GM23338 (cell line): ENCODE results near the gene PCBP3. TPM values are rescaled to one million over a fixed set of nuclear protein-coding genes. Genes with fewer than 3 reads are reported as not detected.

ENCODE experiments used
- CREB1 ChIP-seq: fragments of 250-450 bp; sonication (Bioruptor Pico); IDR thresholded peaks from 2 replicates; pipeline ENCODE4 v1.5.0; 2020; ENCODE audit warnings: low read depth, mild to moderate bottlenecking, moderate library complexity
- EZH2 ChIP-seq: fragments of 200-600 bp; sonication (generic); IDR thresholded peaks from one replicate; pipeline ENCODE4 v1.8.0; 2017; ENCODE audit warnings: antibody characterized with exemption, mild to moderate bottlenecking, low read depth; ENCODE audit not compliant: unreplicated experiment
- EZH2phosphoT487 ChIP-seq: fragments of 200-600 bp; sonication (generic); IDR thresholded peaks from one replicate; pipeline ENCODE4 v1.8.1; 2018; ENCODE audit warnings: antibody characterized with exemption; ENCODE audit not compliant: unreplicated experiment
- JUNB ChIP-seq: IDR thresholded peaks from one replicate; pipeline ENCODE4 v1.6.1; 2016; ENCODE audit warnings: antibody characterized with exemption; ENCODE audit not compliant: unreplicated experiment
- NANOG ChIP-seq: IDR thresholded peaks from 2 replicates; pipeline ENCODE4 v1.6.1; 2016; ENCODE audit warnings: antibody characterized with exemption, borderline replicate concordance
- POLR2AphosphoS5 ChIP-seq: IDR thresholded peaks from 2 replicates; pipeline ENCODE4 v1.6.1; 2016; ENCODE audit warnings: antibody characterized with exemption, low read depth
- STAT1 ChIP-seq: IDR thresholded peaks from one replicate; pipeline ENCODE4 v1.6.1; 2016; ENCODE audit warnings: antibody characterized with exemption; ENCODE audit not compliant: unreplicated experiment
- ZNF114 ChIP-seq: fragments of 250-450 bp; sonication (Bioruptor Pico); IDR thresholded peaks from 2 replicates; pipeline ENCODE4 v1.5.0; 2020; ENCODE audit warnings: mild to moderate bottlenecking, moderate library complexity
- ZNF331 ChIP-seq: fragments of 250-450 bp; sonication (Bioruptor Pico); IDR thresholded peaks from 2 replicates; pipeline ENCODE4 v1.5.0; 2020; ENCODE audit warnings: low read depth, mild to moderate bottlenecking, moderate library complexity
- polyA plus RNA-seq: library from polyadenylated mRNA; unstranded; fragments of >200 nt; fragmentation: Nextera tagmentation; extraction: Ambion mirVana; gene quantifications from 2 replicates; pipeline ENCODE4 v1.2.1, GENCODE V29; 2016
- total RNA-seq: library from RNA; depleted of rRNA; stranded (reverse); fragments of >200 nt; shearing (Covaris generic); gene quantifications from 2 replicates; pipeline ENCODE4 v1.2.3, GENCODE V29; 2014
- TF ChIP-seq, protein P1 (sequence below), 2 experiments: fragments of 200-600 bp in 1 of 2; sonication (generic) in 1 of 2; conservative IDR thresholded peaks; 2 replicates each; pipeline versions ENCODE4 v1.5.1 to v1.6.1; 2016 to 2017; ENCODE audit warnings: antibody characterized with exemption in 2 of 2, low read depth in 2 of 2, mild to moderate bottlenecking in 2 of 2, moderate library complexity in 1 of 2
- TF ChIP-seq, protein P2 (sequence below): IDR thresholded peaks from one replicate; pipeline ENCODE4 v1.6.1; 2018; ENCODE audit warnings: antibody characterized with exemption; ENCODE audit not compliant: unreplicated experiment
- TF ChIP-seq, protein P3 (sequence below): IDR thresholded peaks from 2 replicates; pipeline ENCODE4 v1.6.1; 2016; ENCODE audit warnings: antibody characterized with exemption

Gene PCBP3
- total and polyA plus RNA-seq, 2 experiments from 2014 or later: 7.1 to 9.1 TPM

DNA sequence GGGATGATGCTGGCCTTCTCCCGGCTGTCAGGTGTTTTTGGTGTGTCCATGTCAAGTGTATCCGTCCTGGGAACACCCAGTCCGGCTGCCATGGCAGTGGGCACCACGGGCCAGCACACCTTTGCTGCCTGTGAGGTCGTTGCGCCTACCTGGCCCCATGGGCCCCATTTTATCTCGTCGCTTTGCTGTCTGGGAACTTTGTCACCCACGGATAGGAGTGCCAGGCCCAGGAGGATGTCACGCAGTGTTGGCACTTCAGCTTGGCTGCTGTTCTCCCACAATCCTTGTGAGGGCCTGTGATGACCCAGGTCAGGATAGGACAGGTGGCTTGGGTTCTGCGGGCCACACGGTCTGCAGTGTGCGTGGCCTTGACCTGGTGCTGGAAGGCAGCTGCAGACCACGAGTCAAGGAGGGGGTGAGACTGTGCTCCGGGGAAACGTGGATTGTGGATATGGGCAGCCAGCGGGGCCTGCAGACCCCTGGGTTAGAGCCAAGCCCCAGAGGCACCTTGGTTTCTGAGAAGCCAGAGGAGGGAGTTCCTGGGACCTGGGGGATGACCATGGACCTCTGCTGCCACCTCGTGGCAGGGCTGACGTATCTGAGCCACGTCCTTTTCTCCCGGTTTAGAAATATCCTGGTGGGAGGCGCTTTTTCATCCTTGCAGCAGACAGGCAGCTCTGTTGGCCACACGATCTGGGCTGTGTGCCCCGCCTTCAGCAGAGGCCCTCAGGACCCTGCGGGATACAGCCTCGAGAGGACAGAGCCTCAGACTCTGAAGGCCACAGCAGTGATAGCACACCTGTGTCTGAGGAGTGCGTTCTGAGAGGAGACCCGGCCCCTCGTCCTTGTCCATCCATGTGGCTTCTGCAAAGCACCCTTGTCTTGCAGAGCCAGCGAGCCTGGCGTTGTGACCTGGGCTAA, 176.9 kb downstream of the PCBP3 start (continued):
- TF ChIP-seq JUNB (no peak), STAT1 (no peak), POLR2AphosphoS5 (no peak), ZNF114 (CRISPR knock-in tag) (no peak), NANOG (no peak), ZNF331 (CRISPR knock-in tag) (no peak), EZH2 (no peak), EZH2phosphoT487 (no peak), CREB1 (CRISPR knock-in tag) (peak; percentile 77)
- TF ChIP-seq, protein P1, sequence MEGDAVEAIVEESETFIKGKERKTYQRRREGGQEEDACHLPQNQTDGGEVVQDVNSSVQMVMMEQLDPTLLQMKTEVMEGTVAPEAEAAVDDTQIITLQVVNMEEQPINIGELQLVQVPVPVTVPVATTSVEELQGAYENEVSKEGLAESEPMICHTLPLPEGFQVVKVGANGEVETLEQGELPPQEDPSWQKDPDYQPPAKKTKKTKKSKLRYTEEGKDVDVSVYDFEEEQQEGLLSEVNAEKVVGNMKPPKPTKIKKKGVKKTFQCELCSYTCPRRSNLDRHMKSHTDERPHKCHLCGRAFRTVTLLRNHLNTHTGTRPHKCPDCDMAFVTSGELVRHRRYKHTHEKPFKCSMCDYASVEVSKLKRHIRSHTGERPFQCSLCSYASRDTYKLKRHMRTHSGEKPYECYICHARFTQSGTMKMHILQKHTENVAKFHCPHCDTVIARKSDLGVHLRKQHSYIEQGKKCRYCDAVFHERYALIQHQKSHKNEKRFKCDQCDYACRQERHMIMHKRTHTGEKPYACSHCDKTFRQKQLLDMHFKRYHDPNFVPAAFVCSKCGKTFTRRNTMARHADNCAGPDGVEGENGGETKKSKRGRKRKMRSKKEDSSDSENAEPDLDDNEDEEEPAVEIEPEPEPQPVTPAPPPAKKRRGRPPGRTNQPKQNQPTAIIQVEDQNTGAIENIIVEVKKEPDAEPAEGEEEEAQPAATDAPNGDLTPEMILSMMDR (conservative IDR thresholded peaks at IDR 0.05; ENCODE audit: low read depth in 2 of 2): peak; percentile 83 to 94
- TF ChIP-seq, protein P2, sequence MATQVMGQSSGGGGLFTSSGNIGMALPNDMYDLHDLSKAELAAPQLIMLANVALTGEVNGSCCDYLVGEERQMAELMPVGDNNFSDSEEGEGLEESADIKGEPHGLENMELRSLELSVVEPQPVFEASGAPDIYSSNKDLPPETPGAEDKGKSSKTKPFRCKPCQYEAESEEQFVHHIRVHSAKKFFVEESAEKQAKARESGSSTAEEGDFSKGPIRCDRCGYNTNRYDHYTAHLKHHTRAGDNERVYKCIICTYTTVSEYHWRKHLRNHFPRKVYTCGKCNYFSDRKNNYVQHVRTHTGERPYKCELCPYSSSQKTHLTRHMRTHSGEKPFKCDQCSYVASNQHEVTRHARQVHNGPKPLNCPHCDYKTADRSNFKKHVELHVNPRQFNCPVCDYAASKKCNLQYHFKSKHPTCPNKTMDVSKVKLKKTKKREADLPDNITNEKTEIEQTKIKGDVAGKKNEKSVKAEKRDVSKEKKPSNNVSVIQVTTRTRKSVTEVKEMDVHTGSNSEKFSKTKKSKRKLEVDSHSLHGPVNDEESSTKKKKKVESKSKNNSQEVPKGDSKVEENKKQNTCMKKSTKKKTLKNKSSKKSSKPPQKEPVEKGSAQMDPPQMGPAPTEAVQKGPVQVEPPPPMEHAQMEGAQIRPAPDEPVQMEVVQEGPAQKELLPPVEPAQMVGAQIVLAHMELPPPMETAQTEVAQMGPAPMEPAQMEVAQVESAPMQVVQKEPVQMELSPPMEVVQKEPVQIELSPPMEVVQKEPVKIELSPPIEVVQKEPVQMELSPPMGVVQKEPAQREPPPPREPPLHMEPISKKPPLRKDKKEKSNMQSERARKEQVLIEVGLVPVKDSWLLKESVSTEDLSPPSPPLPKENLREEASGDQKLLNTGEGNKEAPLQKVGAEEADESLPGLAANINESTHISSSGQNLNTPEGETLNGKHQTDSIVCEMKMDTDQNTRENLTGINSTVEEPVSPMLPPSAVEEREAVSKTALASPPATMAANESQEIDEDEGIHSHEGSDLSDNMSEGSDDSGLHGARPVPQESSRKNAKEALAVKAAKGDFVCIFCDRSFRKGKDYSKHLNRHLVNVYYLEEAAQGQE: no peak
- TF ChIP-seq, protein P3, sequence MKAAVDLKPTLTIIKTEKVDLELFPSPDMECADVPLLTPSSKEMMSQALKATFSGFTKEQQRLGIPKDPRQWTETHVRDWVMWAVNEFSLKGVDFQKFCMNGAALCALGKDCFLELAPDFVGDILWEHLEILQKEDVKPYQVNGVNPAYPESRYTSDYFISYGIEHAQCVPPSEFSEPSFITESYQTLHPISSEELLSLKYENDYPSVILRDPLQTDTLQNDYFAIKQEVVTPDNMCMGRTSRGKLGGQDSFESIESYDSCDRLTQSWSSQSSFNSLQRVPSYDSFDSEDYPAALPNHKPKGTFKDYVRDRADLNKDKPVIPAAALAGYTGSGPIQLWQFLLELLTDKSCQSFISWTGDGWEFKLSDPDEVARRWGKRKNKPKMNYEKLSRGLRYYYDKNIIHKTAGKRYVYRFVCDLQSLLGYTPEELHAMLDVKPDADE: no peak
